ENCODE results near the gene KRT8. TPM values are rescaled to one million over a fixed set of nuclear protein-coding genes. Genes with fewer than 3 reads are reported as not detected.
"Not testable (repeated sequence)": the region's sequence is repeated elsewhere in the genome, so short reads cannot be mapped to it uniquely, and the experiment has no call there.

KRT8 gene
- 0.33 and 0.34 TPM in 2 replicates for total RNA-seq

DNA sequence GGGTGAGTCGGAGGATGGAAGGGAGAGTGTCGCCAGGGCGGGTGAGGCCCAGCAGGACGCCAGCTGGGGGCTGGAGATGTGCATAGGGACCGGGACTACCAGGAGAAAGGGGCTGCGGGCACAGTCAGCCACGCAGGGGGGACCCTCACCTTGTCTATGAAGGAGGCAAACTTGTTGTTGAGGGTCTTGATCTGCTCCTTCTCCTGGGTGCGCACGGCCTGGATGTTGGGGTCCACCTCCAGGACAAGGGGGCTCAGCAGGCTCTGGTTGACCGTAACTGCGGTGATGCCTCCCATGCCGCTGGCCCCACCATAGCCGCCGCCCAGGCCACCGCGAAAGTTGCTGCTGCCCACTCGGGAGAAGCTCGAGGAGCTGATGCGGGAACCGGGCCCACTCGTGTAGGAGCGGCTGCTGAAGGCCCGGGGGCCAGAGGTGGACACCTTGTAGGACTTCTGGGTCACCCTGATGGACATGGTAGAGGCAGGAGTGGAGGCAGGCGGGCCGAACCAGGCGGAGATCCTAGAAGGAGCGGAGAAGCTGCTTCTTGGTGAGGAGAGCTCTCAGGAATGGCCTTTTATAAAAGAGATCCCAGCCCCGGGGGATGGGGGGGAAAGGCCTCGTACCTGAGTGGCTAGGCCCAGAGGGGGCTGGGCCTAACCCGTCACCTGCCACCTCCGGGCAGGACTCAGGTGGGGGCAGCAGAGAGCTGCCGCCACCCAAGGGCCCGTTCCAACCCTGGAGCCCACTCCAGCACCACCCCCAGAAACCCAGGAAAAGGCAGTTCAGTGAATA, at the start of gene KRT8:
KRT8 (minus strand) TSS at position 568 of the 792 bp plus-strand sequence; CDS start at position 473, 95 bp downstream.
- H3K4me1 Mint-ChIP-seq; DNase-seq; POLR2A ChIA-PET; CTCF ChIA-PET; H3K9me3 Mint-ChIP-seq; ATAC-seq (ENCODE audit: low read depth); H3K36me3 Mint-ChIP-seq (ENCODE audit: low read depth); intact Hi-C loops (cut with micrococcal nuclease): not testable (repeated sequence)
- Mint-ChIP-seq H3K27ac (peak within 1 kb of the TSS; percentile 36), H3K27me3 (peaks cover 25% of the 10 kb centered on the region), H3K4me3 (peak within 1 kb of the TSS; percentile 76)

DNA sequence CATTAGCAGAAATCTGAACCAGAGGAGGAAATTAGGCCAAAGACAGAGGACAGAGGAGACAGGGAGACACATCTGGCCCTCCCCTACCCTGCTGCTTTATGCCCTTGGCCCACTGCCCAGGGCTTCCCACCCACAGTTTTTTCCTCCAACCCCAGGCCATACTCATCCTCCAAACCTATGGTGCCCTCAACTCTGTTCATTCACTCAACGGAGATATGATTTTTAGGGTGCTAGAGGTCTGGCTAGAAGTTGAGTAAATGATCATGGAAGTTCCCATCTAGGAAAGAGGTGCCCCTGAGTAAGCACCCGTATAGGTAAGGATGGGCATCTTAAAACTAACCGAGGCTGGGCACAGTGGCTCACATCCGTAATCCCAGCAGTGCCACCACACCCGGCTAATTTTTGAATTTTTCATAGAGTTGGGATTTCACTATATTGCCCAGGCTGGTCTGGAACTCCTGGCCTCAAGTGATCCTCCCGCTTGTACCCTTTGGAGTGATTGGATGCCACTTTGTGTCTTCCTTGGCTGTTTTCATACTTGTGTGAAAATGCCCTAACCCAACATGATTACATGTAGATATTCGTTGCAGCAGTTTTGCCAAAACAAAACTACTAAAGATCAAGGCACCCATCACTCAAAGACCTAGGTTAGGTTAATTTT, 48.4 kb upstream of the KRT8 start:
- intact Hi-C loops (cut with micrococcal nuclease): no loop called here
- DNase-seq (no peak), ATAC-seq (ENCODE audit: low read depth) (no peak)
- H3K27me3 Mint-ChIP-seq: peaks cover 2% of the 10 kb centered on the region
- H3K4me3 Mint-ChIP-seq: no peak overlapping the region
- POLR2A ChIA-PET: no interaction called here
- CTCF ChIA-PET: no interaction called here
- no peaks in the 10 kb centered on the region for H3K9me3 Mint-ChIP-seq
- no peak overlapping the region for H3K27ac Mint-ChIP-seq
- TF ChIP-seq, protein P1, sequence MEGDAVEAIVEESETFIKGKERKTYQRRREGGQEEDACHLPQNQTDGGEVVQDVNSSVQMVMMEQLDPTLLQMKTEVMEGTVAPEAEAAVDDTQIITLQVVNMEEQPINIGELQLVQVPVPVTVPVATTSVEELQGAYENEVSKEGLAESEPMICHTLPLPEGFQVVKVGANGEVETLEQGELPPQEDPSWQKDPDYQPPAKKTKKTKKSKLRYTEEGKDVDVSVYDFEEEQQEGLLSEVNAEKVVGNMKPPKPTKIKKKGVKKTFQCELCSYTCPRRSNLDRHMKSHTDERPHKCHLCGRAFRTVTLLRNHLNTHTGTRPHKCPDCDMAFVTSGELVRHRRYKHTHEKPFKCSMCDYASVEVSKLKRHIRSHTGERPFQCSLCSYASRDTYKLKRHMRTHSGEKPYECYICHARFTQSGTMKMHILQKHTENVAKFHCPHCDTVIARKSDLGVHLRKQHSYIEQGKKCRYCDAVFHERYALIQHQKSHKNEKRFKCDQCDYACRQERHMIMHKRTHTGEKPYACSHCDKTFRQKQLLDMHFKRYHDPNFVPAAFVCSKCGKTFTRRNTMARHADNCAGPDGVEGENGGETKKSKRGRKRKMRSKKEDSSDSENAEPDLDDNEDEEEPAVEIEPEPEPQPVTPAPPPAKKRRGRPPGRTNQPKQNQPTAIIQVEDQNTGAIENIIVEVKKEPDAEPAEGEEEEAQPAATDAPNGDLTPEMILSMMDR (IDR thresholded peaks at IDR 0.05): no peak
- H3K4me1 Mint-ChIP-seq: peaks cover 11% of the 10 kb centered on the region
- no peaks in the 10 kb centered on the region for H3K36me3 Mint-ChIP-seq (ENCODE audit: low read depth)

DNA sequence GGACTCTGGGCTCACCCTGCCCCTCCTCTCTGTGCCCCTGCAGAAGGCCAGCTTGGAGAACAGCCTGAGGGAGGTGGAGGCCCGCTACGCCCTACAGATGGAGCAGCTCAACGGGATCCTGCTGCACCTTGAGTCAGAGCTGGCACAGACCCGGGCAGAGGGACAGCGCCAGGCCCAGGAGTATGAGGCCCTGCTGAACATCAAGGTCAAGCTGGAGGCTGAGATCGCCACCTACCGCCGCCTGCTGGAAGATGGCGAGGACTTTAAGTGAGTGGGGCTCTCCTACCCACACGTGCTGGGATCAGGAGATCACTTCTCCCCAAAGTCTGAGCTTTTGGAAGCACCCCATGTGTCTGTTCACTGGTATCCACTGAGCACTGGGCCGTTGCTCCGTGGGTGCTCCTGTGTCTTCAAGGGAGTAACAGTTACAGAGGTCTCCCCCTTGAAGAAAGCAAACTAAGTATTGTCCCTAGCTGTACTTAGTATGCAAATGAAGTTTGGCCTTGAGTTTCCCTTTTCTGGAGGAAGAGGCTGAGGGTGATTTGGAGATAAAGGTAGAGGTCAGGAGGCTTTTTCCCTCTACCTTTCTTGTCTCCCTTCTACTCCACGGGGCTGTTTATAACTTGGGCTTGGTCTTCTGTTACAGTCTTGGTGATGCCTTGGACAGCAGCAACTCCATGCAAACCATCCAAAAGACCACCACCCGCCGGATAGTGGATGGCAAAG, 47.4 kb upstream of the KRT8 start:
- intact Hi-C loops (cut with micrococcal nuclease): no loop called here
- ChIA-PET POLR2A (no interaction called here), CTCF (interaction anchor here (1.4 kb wide), 1 partner anchor 67 kb away, joined by 5 read pairs; no protein-coding TSS in a partner anchor)
- Mint-ChIP-seq H3K36me3 (ENCODE audit: low read depth) (no peaks in the 10 kb centered on the region), H3K4me3 (no peak overlapping the region), H3K9me3 (no peaks in the 10 kb centered on the region), H3K27ac (no peak overlapping the region), H3K4me1 (peaks cover 11% of the 10 kb centered on the region), H3K27me3 (no peaks in the 10 kb centered on the region)
- TF ChIP-seq, protein P1 (IDR thresholded peaks at IDR 0.05): no peak
- ATAC-seq (ENCODE audit: low read depth) (no peak), DNase-seq (no peak)

DNA sequence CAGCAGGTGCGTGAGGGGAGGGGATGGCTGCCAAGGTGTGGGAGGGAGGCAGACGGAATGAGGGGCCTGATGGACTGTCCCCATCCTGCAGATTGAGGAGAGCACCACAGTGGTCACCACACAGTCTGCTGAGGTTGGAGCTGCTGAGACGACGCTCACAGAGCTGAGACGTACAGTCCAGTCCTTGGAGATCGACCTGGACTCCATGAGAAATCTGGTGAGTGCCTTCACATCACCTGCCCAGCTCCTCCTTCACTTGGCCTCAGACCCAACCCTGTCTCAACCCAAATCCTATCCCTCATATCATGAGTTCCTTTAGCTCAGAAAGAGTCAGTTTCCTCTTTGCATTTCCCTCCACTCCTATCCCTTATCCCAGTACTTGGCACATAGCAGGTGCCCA, 46.8 kb upstream of the KRT8 start:
- peaks cover 11% of the 10 kb centered on the region for H3K4me1 Mint-ChIP-seq
- intact Hi-C loops (cut with micrococcal nuclease): no loop called here
- POLR2A ChIA-PET: no interaction called here

DNA sequence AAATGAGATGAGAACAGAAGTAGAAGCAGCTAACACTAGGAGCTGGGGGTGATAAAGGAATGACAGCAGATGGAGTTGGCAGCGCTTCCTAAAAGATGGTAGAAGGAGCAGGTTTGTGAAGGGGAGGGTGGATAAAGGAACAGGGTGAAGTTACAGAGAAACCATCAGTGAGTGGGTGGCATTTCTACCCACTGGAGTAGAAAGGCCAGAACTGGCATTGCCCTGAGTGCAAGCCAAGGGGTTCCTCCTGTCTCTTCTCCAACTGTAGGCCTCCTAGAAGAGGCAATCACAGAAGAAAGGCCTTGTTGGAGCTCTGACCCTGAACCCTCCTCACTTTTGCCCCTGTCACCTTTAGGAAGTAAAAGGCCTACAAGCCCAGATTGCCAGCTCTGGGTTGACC, 46.2 kb upstream of the KRT8 start:
- Mint-ChIP-seq H3K4me1 (peaks cover 11% of the 10 kb centered on the region), H3K27me3 (peaks cover 2% of the 10 kb centered on the region), H3K27ac (no peak overlapping the region)

More for the DNA sequence above, 46.8 kb upstream of the KRT8 start:
- Mint-ChIP-seq H3K27me3 (peaks cover 2% of the 10 kb centered on the region), H3K9me3 (no peaks in the 10 kb centered on the region), H3K4me3 (no peak overlapping the region), H3K36me3 (ENCODE audit: low read depth) (no peaks in the 10 kb centered on the region), H3K27ac (no peak overlapping the region)
- DNase-seq (no peak), ATAC-seq (ENCODE audit: low read depth) (no peak)
- TF ChIP-seq, protein P1 (IDR thresholded peaks at IDR 0.05): no peak
- CTCF ChIA-PET: interaction anchor here (1.4 kb wide), 1 partner anchor 66 kb away, joined by 5 read pairs; no protein-coding TSS in a partner anchor

More for the DNA sequence above, 46.2 kb upstream of the KRT8 start:
- intact Hi-C loops (cut with micrococcal nuclease): no loop called here
- DNase-seq (no peak), ATAC-seq (ENCODE audit: low read depth) (no peak)
- no peaks in the 10 kb centered on the region for H3K36me3 Mint-ChIP-seq (ENCODE audit: low read depth)
- H3K4me3 Mint-ChIP-seq: no peak overlapping the region
- POLR2A ChIA-PET: no interaction called here
- TF ChIP-seq, protein P1 (IDR thresholded peaks at IDR 0.05): no peak
- CTCF ChIA-PET: interaction anchor here (1.4 kb wide), 1 partner anchor 66 kb away, joined by 5 read pairs; no protein-coding TSS in a partner anchor
- H3K9me3 Mint-ChIP-seq: no peaks in the 10 kb centered on the region
